Measurements from ENCODE around the gene RPA3.

The RPA3 gene

GRCh38 chr7:7703427-7703826 is 15.0 kb downstream of the RPA3 start:
- Histone ChIP-seq H3K9me3 (ENCODE audit: control insufficient read depth, low read depth, low read length) (no peaks in the 10 kb centered on the region), H3K36me3 (ENCODE audit: control insufficient read depth, low read depth, low read length) (no peaks in the 10 kb centered on the region), H3K27ac (ENCODE audit: low read length) (no peak overlapping the region), H3K4me3 (ENCODE audit: low read length) (no peak overlapping the region), H3K27me3 (ENCODE audit: control insufficient read depth, insufficient read depth, low read length) (no peaks in the 10 kb centered on the region), H3K9ac (ENCODE audit: low read length) (no peak overlapping the region), H3K4me1 (ENCODE audit: control insufficient read depth, low read depth, low read length) (peaks cover 15% of the 10 kb centered on the region)

DNA sequence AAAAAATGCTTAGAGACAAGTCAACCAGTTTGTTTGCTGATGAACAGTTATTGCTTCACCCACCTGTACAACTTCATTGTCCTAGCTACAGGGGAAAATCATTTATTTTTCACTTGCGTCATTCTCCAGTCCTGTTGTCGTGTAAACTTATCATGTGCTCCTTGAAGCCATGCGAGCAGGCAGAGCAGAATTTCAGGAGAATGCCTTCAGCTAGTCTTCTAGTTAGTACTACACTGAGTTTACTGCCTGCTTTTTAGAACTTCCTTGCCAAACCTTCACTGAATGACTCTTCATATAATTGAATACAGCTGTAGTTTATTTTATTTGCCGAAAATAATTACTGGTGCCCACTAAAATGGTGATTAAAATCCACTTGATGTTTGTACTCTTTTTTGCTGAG is 15.6 kb downstream of the RPA3 start:
- Histone ChIP-seq H3K27ac (ENCODE audit: low read length) (no peak overlapping the region), H3K9me3 (ENCODE audit: control insufficient read depth, low read depth, low read length) (no peaks in the 10 kb centered on the region), H3K27me3 (ENCODE audit: control insufficient read depth, insufficient read depth, low read length) (no peaks in the 10 kb centered on the region), H3K4me1 (ENCODE audit: control insufficient read depth, low read depth, low read length) (peaks cover 9% of the 10 kb centered on the region), H3K4me3 (ENCODE audit: low read length) (no peak overlapping the region), H3K9ac (ENCODE audit: low read length) (no peak overlapping the region), H3K36me3 (ENCODE audit: control insufficient read depth, low read depth, low read length) (no peaks in the 10 kb centered on the region)

DNA sequence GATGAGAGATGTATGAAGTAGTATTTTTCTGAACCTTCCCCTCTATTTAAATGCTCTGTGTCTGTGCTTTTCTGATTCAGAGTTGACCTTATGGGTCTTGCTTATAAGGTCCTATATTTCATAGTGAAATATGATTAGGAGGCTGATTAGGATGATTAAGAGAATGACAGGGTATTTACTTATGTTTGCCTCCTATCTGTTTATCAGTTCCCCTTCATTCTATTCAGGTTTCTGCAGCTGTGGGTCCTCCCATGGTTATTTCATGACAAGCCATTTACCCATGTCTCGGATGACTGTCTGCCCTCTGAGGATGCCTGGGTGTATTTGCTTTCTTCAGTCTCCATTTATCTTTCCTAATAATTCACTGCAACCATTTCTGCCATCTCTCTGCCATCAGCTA is 16.9 kb downstream of the RPA3 start:
- H3K27me3 ChIP-seq (ENCODE audit: control insufficient read depth, insufficient read depth, low read length), result no peaks in the 10 kb centered on the region
- no peaks in the 10 kb centered on the region for H3K4me1 ChIP-seq (ENCODE audit: control insufficient read depth, low read depth, low read length)
- H3K9me3 ChIP-seq (ENCODE audit: control insufficient read depth, low read depth, low read length), result no peaks in the 10 kb centered on the region
- no peak overlapping the region for H3K9ac ChIP-seq (ENCODE audit: low read length)
- no peak overlapping the region for H3K27ac ChIP-seq (ENCODE audit: low read length)
- no peaks in the 10 kb centered on the region for H3K36me3 ChIP-seq (ENCODE audit: control insufficient read depth, low read depth, low read length)
- no peak overlapping the region for H3K4me3 ChIP-seq (ENCODE audit: low read length)

GRCh38 chr7:7699970-7700369 is 18.4 kb downstream of the RPA3 start:
- Histone ChIP-seq H3K27ac (ENCODE audit: low read length) (no peak overlapping the region), H3K4me1 (ENCODE audit: control insufficient read depth, low read depth, low read length) (no peaks in the 10 kb centered on the region), H3K9me3 (ENCODE audit: control insufficient read depth, low read depth, low read length) (no peaks in the 10 kb centered on the region), H3K27me3 (ENCODE audit: control insufficient read depth, insufficient read depth, low read length) (no peaks in the 10 kb centered on the region), H3K36me3 (ENCODE audit: control insufficient read depth, low read depth, low read length) (no peaks in the 10 kb centered on the region), H3K9ac (ENCODE audit: low read length) (no peak overlapping the region), H3K4me3 (ENCODE audit: low read length) (no peak overlapping the region)

- no peaks in the 10 kb centered on the region for H3K27me3 ChIP-seq (ENCODE audit: control insufficient read depth, insufficient read depth, low read length)
- no peaks in the 10 kb centered on the region for H3K9me3 ChIP-seq (ENCODE audit: control insufficient read depth, low read depth, low read length)
- H3K4me1 ChIP-seq (ENCODE audit: control insufficient read depth, low read depth, low read length), result no peaks in the 10 kb centered on the region
- no peak overlapping the region for H3K27ac ChIP-seq (ENCODE audit: low read length)
- no peaks in the 10 kb centered on the region for H3K36me3 ChIP-seq (ENCODE audit: control insufficient read depth, low read depth, low read length)
- no peak overlapping the region for H3K9ac ChIP-seq (ENCODE audit: low read length)
- no peak overlapping the region for H3K4me3 ChIP-seq (ENCODE audit: low read length)
These were observed 19.0 kb downstream of the RPA3 start for GRCh38 chr7:7699380-7699779.

GRCh38 chr7:7698930-7699329 is 19.5 kb downstream of the RPA3 start:
- Histone ChIP-seq H3K4me3 (ENCODE audit: low read length) (no peak overlapping the region), H3K36me3 (ENCODE audit: control insufficient read depth, low read depth, low read length) (no peaks in the 10 kb centered on the region), H3K27ac (ENCODE audit: low read length) (no peak overlapping the region), H3K27me3 (ENCODE audit: control insufficient read depth, insufficient read depth, low read length) (no peaks in the 10 kb centered on the region), H3K4me1 (ENCODE audit: control insufficient read depth, low read depth, low read length) (no peaks in the 10 kb centered on the region), H3K9ac (ENCODE audit: low read length) (no peak overlapping the region), H3K9me3 (ENCODE audit: control insufficient read depth, low read depth, low read length) (no peaks in the 10 kb centered on the region)

DNA sequence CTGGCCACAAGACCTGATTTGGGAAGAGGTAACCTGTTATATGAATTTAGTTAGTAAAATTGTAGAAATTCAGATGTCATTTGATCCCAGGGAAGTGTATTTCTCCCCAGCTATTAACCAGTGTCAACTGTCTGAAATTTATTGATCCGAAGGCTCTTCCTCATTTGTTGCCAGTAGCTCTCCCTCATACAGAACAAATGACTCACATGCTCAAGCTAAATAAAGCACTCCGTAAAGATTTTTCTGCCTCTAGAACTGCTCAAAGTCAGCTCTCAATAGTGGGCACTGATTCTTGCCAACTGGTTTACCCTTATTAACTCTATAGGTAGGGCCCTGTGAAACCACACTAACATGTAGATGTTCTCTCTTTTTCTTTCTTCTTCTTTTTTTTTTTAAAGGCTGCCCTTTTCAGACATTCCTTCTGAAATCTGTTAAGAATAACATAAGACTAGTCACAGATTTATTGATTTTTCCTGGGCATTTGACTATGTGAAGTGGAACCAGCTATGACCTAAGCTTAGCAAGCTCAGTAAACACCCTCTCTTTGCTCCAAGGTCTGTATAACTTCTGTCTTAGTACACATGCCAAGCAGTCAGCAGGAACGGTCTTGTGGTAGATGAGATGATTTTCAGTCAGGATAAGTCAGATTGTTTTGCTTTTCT is 21.8 kb downstream of the RPA3 start:
- Histone ChIP-seq H3K4me3 (ENCODE audit: low read length) (no peak overlapping the region), H3K27ac (ENCODE audit: low read length) (no peak overlapping the region), H3K9me3 (ENCODE audit: control insufficient read depth, low read depth, low read length) (no peaks in the 10 kb centered on the region), H3K9ac (ENCODE audit: low read length) (no peak overlapping the region), H3K27me3 (ENCODE audit: control insufficient read depth, insufficient read depth, low read length) (no peaks in the 10 kb centered on the region), H3K36me3 (ENCODE audit: control insufficient read depth, low read depth, low read length) (no peaks in the 10 kb centered on the region), H3K4me1 (ENCODE audit: control insufficient read depth, low read depth, low read length) (no peaks in the 10 kb centered on the region)

GRCh38 chr7:7695111-7695817 is 23.1 kb downstream of the RPA3 start:
- Histone ChIP-seq H3K4me1 (ENCODE audit: control insufficient read depth, low read depth, low read length) (no peaks in the 10 kb centered on the region), H3K36me3 (ENCODE audit: control insufficient read depth, low read depth, low read length) (no peaks in the 10 kb centered on the region), H3K27ac (ENCODE audit: low read length) (no peak overlapping the region), H3K4me3 (ENCODE audit: low read length) (no peak overlapping the region), H3K27me3 (ENCODE audit: control insufficient read depth, insufficient read depth, low read length) (no peaks in the 10 kb centered on the region), H3K9ac (ENCODE audit: low read length) (no peak overlapping the region), H3K9me3 (ENCODE audit: control insufficient read depth, low read depth, low read length) (no peaks in the 10 kb centered on the region)

DNA sequence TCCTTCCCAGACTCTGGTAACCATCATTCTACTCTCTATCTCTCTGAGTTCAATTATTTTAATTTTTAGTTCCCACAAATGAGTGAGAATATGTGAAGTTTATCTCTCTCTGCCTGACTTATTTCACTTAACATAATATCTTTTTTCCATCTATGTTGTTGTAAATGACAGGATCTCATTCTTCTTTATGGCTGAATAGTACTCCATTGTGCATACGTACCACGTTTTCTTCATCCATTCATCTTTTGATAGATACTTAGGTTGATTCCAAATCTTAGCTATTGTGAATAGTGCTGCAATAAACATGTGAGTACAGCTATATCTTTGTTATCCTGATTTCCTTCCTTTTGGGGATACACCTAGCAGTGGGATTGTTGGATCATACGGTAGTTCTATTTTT is 23.9 kb downstream of the RPA3 start:
- Histone ChIP-seq H3K4me3 (ENCODE audit: low read length) (no peak overlapping the region), H3K9ac (ENCODE audit: low read length) (no peak overlapping the region), H3K27me3 (ENCODE audit: control insufficient read depth, insufficient read depth, low read length) (no peaks in the 10 kb centered on the region), H3K4me1 (ENCODE audit: control insufficient read depth, low read depth, low read length) (no peaks in the 10 kb centered on the region), H3K27ac (ENCODE audit: low read length) (no peak overlapping the region), H3K36me3 (ENCODE audit: control insufficient read depth, low read depth, low read length) (no peaks in the 10 kb centered on the region), H3K9me3 (ENCODE audit: control insufficient read depth, low read depth, low read length) (no peaks in the 10 kb centered on the region)

DNA sequence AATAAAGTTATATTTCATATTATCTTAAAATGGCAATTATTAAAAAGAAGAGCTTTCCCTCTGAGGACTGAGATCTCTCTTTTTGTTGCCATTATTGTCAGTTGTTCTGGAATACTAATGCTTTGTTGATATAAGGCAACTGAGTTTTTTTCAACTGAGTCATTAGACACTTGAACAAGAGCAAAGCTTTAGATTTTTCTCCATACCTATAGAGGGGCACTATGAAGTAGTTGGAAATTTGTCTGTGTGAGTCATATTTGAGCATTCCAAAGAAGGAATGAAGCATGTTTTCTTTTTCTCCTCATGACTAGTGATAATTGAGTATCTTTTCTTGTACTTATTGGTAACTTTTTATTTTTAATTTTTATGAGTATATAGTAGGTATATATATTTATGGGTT is 24.5 kb downstream of the RPA3 start:
- H3K27ac ChIP-seq (ENCODE audit: low read length), result no peak overlapping the region
- H3K4me1 ChIP-seq (ENCODE audit: control insufficient read depth, low read depth, low read length), result no peaks in the 10 kb centered on the region
- no peak overlapping the region for H3K4me3 ChIP-seq (ENCODE audit: low read length)
- no peaks in the 10 kb centered on the region for H3K27me3 ChIP-seq (ENCODE audit: control insufficient read depth, insufficient read depth, low read length)
- no peak overlapping the region for H3K9ac ChIP-seq (ENCODE audit: low read length)
- H3K36me3 ChIP-seq (ENCODE audit: control insufficient read depth, low read depth, low read length), result no peaks in the 10 kb centered on the region
- H3K9me3 ChIP-seq (ENCODE audit: control insufficient read depth, low read depth, low read length), result no peaks in the 10 kb centered on the region

GRCh38 chr7:7688956-7689355 is 29.5 kb downstream of the RPA3 start:
- Histone ChIP-seq H3K9me3 (ENCODE audit: control insufficient read depth, low read depth, low read length) (no peaks in the 10 kb centered on the region), H3K27ac (ENCODE audit: low read length) (no peak overlapping the region), H3K4me3 (ENCODE audit: low read length) (no peak overlapping the region), H3K36me3 (ENCODE audit: control insufficient read depth, low read depth, low read length) (no peaks in the 10 kb centered on the region), H3K27me3 (ENCODE audit: control insufficient read depth, insufficient read depth, low read length) (no peaks in the 10 kb centered on the region), H3K9ac (ENCODE audit: low read length) (no peak overlapping the region), H3K4me1 (ENCODE audit: control insufficient read depth, low read depth, low read length) (no peaks in the 10 kb centered on the region)

DNA sequence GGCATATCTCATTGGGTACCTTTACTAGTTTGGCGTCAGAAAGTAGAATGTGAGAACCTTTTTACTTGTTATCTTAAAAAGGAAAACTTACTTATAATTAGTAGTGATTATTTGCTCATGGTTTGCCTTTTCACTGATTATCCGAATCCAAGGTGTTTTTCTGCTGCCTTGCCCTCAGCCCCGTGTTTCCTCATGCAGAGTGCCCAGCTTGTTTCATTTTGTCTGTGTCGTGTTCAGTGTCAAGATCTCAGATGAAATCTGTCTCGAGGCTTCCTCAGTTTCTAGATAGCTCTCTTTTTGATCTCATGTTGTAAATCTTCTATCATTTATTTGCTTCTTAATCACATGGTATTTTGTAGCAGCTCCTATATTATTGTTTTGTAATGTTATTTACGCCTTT is 30.1 kb downstream of the RPA3 start:
- Histone ChIP-seq H3K27ac (ENCODE audit: low read length) (no peak overlapping the region), H3K9me3 (ENCODE audit: control insufficient read depth, low read depth, low read length) (no peaks in the 10 kb centered on the region), H3K4me1 (ENCODE audit: control insufficient read depth, low read depth, low read length) (no peaks in the 10 kb centered on the region), H3K4me3 (ENCODE audit: low read length) (no peak overlapping the region), H3K36me3 (ENCODE audit: control insufficient read depth, low read depth, low read length) (no peaks in the 10 kb centered on the region), H3K27me3 (ENCODE audit: control insufficient read depth, insufficient read depth, low read length) (no peaks in the 10 kb centered on the region), H3K9ac (ENCODE audit: low read length) (no peak overlapping the region)

Data from iPS-18a (cell line).